ENCODE data around the gene NAP1L4. TPM values are rescaled to one million over a fixed set of nuclear protein-coding genes. Genes with fewer than 3 reads are reported as not detected.
A peak's percentile ranks its signal among the peaks of the same experiment; 100 is the strongest.

Gene NAP1L4
- total RNA-seq, 4 donors from 2014 or later, result 90.0 to 148 (median 125) TPM

DNA sequence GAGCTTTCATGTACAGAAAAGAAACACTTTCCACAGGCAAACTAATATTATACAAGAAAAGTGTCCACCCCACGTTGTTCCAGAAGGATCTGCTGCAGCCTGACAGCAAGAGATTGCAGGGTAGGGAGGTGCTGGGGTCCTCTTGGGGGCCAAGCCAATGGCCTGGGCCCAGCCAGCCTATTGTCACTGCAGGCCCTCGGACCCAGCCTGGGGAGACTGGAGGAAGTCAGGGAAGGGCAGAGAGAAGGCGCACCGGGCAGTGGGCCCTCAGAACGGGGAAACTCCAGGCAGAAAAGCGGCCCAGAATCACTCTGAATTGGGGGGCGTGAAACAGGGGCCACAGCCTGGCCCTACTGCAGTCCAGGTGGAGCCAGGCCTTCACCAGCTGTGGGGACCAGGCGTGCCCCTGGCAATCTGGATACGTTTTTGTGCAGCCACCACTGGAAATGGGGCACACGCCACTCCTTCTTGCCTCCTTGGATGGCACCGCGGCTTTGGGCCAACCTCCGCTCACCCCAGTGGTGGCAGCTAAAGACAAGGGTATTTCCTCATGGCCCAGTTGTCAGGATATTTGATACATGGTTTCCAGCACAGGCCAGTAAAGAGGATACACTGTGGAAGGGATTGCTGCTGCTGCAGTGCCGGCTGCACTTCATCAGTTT, 3.9 kb upstream of the NAP1L4 start:
- intact Hi-C loops (cut with DNase I), result no loop called here
- DNase-seq (ENCODE audit: extremely low spot score), result no peak
- no peaks in the 10 kb centered on the region for H3K27me3 ChIP-seq
- no peak for TF ChIP-seq POLR2A (IDR thresholded peaks at IDR 0.05; ENCODE audit: low read depth)
- no peak for TF ChIP-seq EP300 (IDR thresholded peaks at IDR 0.05)
- no peak for TF ChIP-seq POLR2AphosphoS5 (IDR thresholded peaks at IDR 0.05)
- H3K4me1 ChIP-seq, result peaks cover 17 to 25% (median 21%) of the 10 kb centered on the region in 4 donors
- H3K4me3 ChIP-seq, result no peak overlapping the region
- peaks cover 4 to 17% (median 10%) of the 10 kb centered on the region in 4 donors for H3K36me3 ChIP-seq
- no peaks in the 10 kb centered on the region for H3K9me3 ChIP-seq
- WGBS, result 88% methylated on average over 11 of the region's 14 CpGs
- no peak overlapping the region for H3K27ac ChIP-seq (replicated peaks in 1 of 4)

DNA sequence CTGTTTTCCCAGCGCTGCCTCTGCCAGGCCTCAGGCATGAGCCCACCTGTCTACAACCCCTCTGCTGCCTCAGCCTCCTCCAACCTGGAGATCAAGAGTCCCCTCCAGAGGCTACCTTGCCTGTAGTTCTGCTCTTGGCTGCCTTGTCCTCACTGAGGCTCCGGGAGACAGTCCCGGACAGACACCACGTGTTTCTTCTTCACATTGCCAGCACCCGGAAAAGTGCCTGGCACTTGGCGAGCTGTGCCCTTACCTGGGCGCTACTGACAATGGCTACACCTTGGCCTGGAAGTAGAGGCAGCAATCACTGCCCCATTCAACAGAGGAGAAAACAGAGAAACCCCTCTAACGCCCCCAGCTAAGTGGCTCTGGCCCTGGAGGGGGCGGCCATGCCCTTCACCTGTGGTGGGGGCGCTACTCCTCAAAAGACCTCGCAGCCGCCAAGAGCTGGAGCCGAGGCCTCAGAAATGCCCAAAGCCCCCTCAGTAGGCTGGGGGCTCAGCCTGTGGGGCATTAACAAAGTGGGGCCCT, 3.0 kb upstream of the NAP1L4 start:
- WGBS, result 88% methylated on average over 8 of the region's 13 CpGs
- Histone ChIP-seq H3K9me3 (no peaks in the 10 kb centered on the region), H3K4me1 (peaks cover 17 to 25% (median 21%) of the 10 kb centered on the region in 4 donors), H3K27me3 (no peaks in the 10 kb centered on the region), H3K36me3 (peaks cover 0 to 9% (median 4%) of the 10 kb centered on the region in 4 donors), H3K27ac (replicated peaks in 1 of 4) (no peak overlapping the region), H3K4me3 (no peak overlapping the region)
- DNase-seq (ENCODE audit: extremely low spot score), result no peak
- intact Hi-C loops (cut with DNase I), result no loop called here
- TF ChIP-seq POLR2AphosphoS5 (IDR thresholded peaks at IDR 0.05) (no peak), POLR2A (IDR thresholded peaks at IDR 0.05; ENCODE audit: low read depth) (no peak), EP300 (IDR thresholded peaks at IDR 0.05) (no peak)
- TF ChIP-seq, protein P1, sequence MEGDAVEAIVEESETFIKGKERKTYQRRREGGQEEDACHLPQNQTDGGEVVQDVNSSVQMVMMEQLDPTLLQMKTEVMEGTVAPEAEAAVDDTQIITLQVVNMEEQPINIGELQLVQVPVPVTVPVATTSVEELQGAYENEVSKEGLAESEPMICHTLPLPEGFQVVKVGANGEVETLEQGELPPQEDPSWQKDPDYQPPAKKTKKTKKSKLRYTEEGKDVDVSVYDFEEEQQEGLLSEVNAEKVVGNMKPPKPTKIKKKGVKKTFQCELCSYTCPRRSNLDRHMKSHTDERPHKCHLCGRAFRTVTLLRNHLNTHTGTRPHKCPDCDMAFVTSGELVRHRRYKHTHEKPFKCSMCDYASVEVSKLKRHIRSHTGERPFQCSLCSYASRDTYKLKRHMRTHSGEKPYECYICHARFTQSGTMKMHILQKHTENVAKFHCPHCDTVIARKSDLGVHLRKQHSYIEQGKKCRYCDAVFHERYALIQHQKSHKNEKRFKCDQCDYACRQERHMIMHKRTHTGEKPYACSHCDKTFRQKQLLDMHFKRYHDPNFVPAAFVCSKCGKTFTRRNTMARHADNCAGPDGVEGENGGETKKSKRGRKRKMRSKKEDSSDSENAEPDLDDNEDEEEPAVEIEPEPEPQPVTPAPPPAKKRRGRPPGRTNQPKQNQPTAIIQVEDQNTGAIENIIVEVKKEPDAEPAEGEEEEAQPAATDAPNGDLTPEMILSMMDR (IDR thresholded peaks at IDR 0.05), result no peak

GRCh38 chr11:2994336-2994730, 2.2 kb upstream of the NAP1L4 start:
- Histone ChIP-seq H3K4me3 (no peak overlapping the region), H3K36me3 (peaks cover 0 to 6% (median under 1%) of the 10 kb centered on the region in 4 donors), H3K27me3 (no peaks in the 10 kb centered on the region), H3K27ac (replicated peaks in 1 of 4) (no peak overlapping the region), H3K9me3 (no peaks in the 10 kb centered on the region), H3K4me1 (peaks cover 23 to 30% (median 26%) of the 10 kb centered on the region in 4 donors)
- intact Hi-C loops (cut with DNase I), result no loop called here
- 100% methylated on average over 4 of the region's 4 CpGs for WGBS
- no peak for TF ChIP-seq POLR2A (IDR thresholded peaks at IDR 0.05; ENCODE audit: low read depth)
- no peak for DNase-seq (ENCODE audit: extremely low spot score)

DNA sequence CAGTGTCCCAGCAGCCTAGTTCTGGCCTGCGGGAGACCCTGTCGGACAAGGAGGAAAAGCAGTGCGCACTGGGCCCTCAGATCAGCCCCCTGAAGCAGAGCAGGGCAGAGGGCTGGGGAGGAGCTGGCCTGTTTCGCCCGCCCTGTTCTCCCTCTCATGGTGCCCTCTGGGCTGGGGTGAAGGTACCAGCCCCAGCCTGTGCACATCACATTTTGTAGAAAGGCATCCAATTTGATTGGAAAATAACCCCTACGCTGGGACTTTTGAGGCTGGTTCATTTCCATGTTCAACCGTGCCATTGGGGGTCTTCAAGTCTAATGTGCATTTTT, 832 bp upstream of the NAP1L4 start:
- no peak for TF ChIP-seq POLR2AphosphoS5 (IDR thresholded peaks at IDR 0.05)
- TF ChIP-seq, protein P1 (IDR thresholded peaks at IDR 0.05), result no peak
- TF ChIP-seq EP300 (IDR thresholded peaks at IDR 0.05), result no peak
- no peak for TF ChIP-seq POLR2A (IDR thresholded peaks at IDR 0.05; ENCODE audit: low read depth)
- H3K4me3 ChIP-seq, result peak overlapping the region; percentile 75 to 91 (median 80)

GRCh38 chr11:2991452-2992233, 486 bp downstream of the NAP1L4 start:
- intact Hi-C loops (cut with DNase I), result no loop called here
- H3K4me1 ChIP-seq, result peaks cover 39 to 56% (median 53%) of the 10 kb centered on the region in 4 donors
- DNase-seq (ENCODE audit: extremely low spot score), result peak; percentile 95

More for the DNA sequence above, 832 bp upstream of the NAP1L4 start:
- no peak for DNase-seq (ENCODE audit: extremely low spot score)
- H3K4me1 ChIP-seq, result peaks cover 37 to 43% (median 40%) of the 10 kb centered on the region in 4 donors
- intact Hi-C loops (cut with DNase I), result no loop called here
- H3K27ac ChIP-seq (replicated peaks in 1 of 4), result no peak overlapping the region
- H3K9me3 ChIP-seq, result no peaks in the 10 kb centered on the region
- 27% methylated on average over 5 of the region's 7 CpGs for WGBS
- H3K36me3 ChIP-seq, result peaks cover 0 to 6% (median 0%) of the 10 kb centered on the region in 4 donors
- no peaks in the 10 kb centered on the region for H3K27me3 ChIP-seq

More at GRCh38 chr11:2991452-2992233, 486 bp downstream of the NAP1L4 start:
- Histone ChIP-seq H3K36me3 (peaks cover 0 to 4% (median 0%) of the 10 kb centered on the region in 4 donors), H3K4me3 (peak overlapping the region; percentile 75 to 91 (median 80)), H3K27me3 (no peaks in the 10 kb centered on the region), H3K9me3 (no peaks in the 10 kb centered on the region), H3K27ac (replicated peaks in 1 of 4) (peak overlapping the region; percentile 90 to 97 (median 92))
- TF ChIP-seq POLR2AphosphoS5 (IDR thresholded peaks at IDR 0.05) (no peak), EP300 (IDR thresholded peaks at IDR 0.05) (no peak), POLR2A (IDR thresholded peaks at IDR 0.05; ENCODE audit: low read depth) (no peak)
- TF ChIP-seq, protein P1 (IDR thresholded peaks at IDR 0.05), result no peak
- under 1% methylated on average over 15 of the region's 79 CpGs for WGBS
